MM.1S (cell line): Measurements from ENCODE around the gene NINJ2.

Experiments used
- DNase-seq: peaks from one replicate; pipeline ENCODE4 v3.0.0-alpha.2; 2015
- H2AFZ ChIP-seq: fragments of 300-600 bp; sonication (generic); 2 replicates; pipeline ENCODE4 v1.6.0; 2016; ENCODE audit warnings: antibody characterized with exemption, low read length
- H3F3A ChIP-seq: fragments of 300-600 bp; sonication (generic); 2 replicates; pipeline ENCODE4 v1.6.1; 2016; ENCODE audit warnings: mild to moderate bottlenecking, antibody characterized with exemption, low read length, moderate library complexity, mixed read lengths; ENCODE audit not compliant: insufficient read depth
- H3K27ac ChIP-seq: fragments of 300-600 bp; sonication (generic); 2 replicates; pipeline ENCODE4 v1.5.1; 2016; ENCODE audit warnings: mild to moderate bottlenecking, low read length
- H3K27me3 ChIP-seq: fragments of 300-600 bp; sonication (generic); replicated peaks from 2 replicates; pipeline ENCODE4 v1.6.0; 2016; ENCODE audit warnings: low read length; ENCODE audit not compliant: insufficient read depth
- H3K36me3 ChIP-seq: fragments of 300-600 bp; sonication (generic); replicated peaks from 2 replicates; pipeline ENCODE4 v1.6.1; 2016; ENCODE audit warnings: mild to moderate bottlenecking, low read length, mixed read lengths; ENCODE audit not compliant: insufficient read depth
- H3K4me1 ChIP-seq: fragments of 300-600 bp; sonication (generic); 2 replicates; pipeline ENCODE4 v1.6.1; 2016; ENCODE audit warnings: low read length, mixed read lengths
- H3K4me2 ChIP-seq: fragments of 300-600 bp; sonication (generic); 2 replicates; pipeline ENCODE4 v1.6.0; 2016; ENCODE audit warnings: low read depth, low read length
- H3K4me3 ChIP-seq: fragments of 300-600 bp; sonication (generic); 2 replicates; pipeline ENCODE4 v1.5.1; 2016; ENCODE audit warnings: low read length, mixed read lengths
- H3K79me2 ChIP-seq: fragments of 300-600 bp; sonication (generic); 2 replicates; pipeline ENCODE4 v1.6.1; 2016; ENCODE audit warnings: mixed run types, low read length, mixed read lengths
- H3K9ac ChIP-seq: fragments of 300-600 bp; sonication (generic); 2 replicates; pipeline ENCODE4 v1.6.1; 2016; ENCODE audit warnings: low read length, mixed read lengths
- H3K9me2 ChIP-seq: fragments of 300-600 bp; sonication (generic); replicated peaks from 2 replicates; pipeline ENCODE4 v1.6.1; 2016; ENCODE audit warnings: mild to moderate bottlenecking, low read length, mixed read lengths; ENCODE audit not compliant: insufficient read depth
- H3K9me3 ChIP-seq: fragments of 300-600 bp; sonication (generic); replicated peaks from 2 replicates; pipeline ENCODE4 v1.6.1; 2016; ENCODE audit warnings: mild to moderate bottlenecking, low read length, mixed read lengths; ENCODE audit not compliant: insufficient read depth
- H4K20me1 ChIP-seq: fragments of 300-600 bp; sonication (generic); 2 replicates; pipeline ENCODE4 v1.6.1; 2016; ENCODE audit warnings: mild to moderate bottlenecking, low read length, moderate library complexity, mixed read lengths; ENCODE audit not compliant: insufficient read depth
- CTCF ChIP-seq: fragments of 300-600 bp; sonication (generic); IDR thresholded peaks from 2 replicates; pipeline ENCODE4 v1.5.1; 2016; ENCODE audit warnings: antibody characterized with exemption, low read length, mixed read lengths
- EZH2 ChIP-seq: fragments of 300-600 bp; sonication (generic); optimal IDR thresholded peaks from 2 replicates; pipeline ENCODE3; 2017; ENCODE audit warnings: low read depth, mild to moderate bottlenecking, antibody characterized with exemption, low read length, mixed read lengths
- EZH2phosphoT487 ChIP-seq: fragments of 300-600 bp; sonication (generic); IDR thresholded peaks from 2 replicates; pipeline ENCODE4 v1.6.1; 2018; ENCODE audit warnings: antibody characterized with exemption, low read length

NINJ2 gene

GRCh38 chr12:561908-562593 lies 101.2 kb downstream of the NINJ2 start:
- Histone ChIP-seq H4K20me1 (no peaks in the 10 kb centered on the region), H2AFZ (no peak overlapping the region)

GRCh38 chr12:561391-561705 lies 101.9 kb downstream of the NINJ2 start:
- Histone ChIP-seq H3K4me2 (no peak overlapping the region), H3K27ac (no peak overlapping the region), H3K4me1 (no peaks in the 10 kb centered on the region)

More at GRCh38 chr12:561908-562593, 101.2 kb downstream of the NINJ2 start:
- Histone ChIP-seq H3K27ac (no peak overlapping the region), H3K79me2 (no peaks in the 10 kb centered on the region), H3K9me3 (no peaks in the 10 kb centered on the region), H3F3A (no peaks in the 10 kb centered on the region), H3K9me2 (no peaks in the 10 kb centered on the region), H3K36me3 (no peaks in the 10 kb centered on the region), H3K4me2 (no peak overlapping the region), H3K4me3 (no peak overlapping the region), H3K9ac (no peak overlapping the region), H3K4me1 (no peaks in the 10 kb centered on the region), H3K27me3 (peaks cover 5% of the 10 kb centered on the region; the same call in 1 of the 2 replicates)
- TF ChIP-seq CTCF, result no peak
- TF ChIP-seq EZH2phosphoT487, result no peak
- TF ChIP-seq EZH2, result no peak
- DNase-seq, result no peak

GRCh38 chr12:560691-561390 lies 102.4 kb downstream of the NINJ2 start:
- no peaks in the 10 kb centered on the region for H4K20me1 ChIP-seq
- peaks cover 5% of the 10 kb centered on the region; the same call in 1 of the 2 replicates for H3K27me3 ChIP-seq
- TF ChIP-seq CTCF, result no peak
- TF ChIP-seq EZH2, result no peak
- TF ChIP-seq EZH2phosphoT487, result no peak
- H3K9me3 ChIP-seq, result no peaks in the 10 kb centered on the region
- no peaks in the 10 kb centered on the region for H3K4me1 ChIP-seq
- no peak overlapping the region for H3K9ac ChIP-seq
- no peak for DNase-seq
- no peaks in the 10 kb centered on the region for H3K79me2 ChIP-seq
- H3K4me2 ChIP-seq, result no peak overlapping the region
- no peak overlapping the region for H3K4me3 ChIP-seq
- no peaks in the 10 kb centered on the region for H3K36me3 ChIP-seq
- no peaks in the 10 kb centered on the region for H3K9me2 ChIP-seq
- H2AFZ ChIP-seq, result no peak overlapping the region
- no peaks in the 10 kb centered on the region for H3F3A ChIP-seq
- no peak overlapping the region for H3K27ac ChIP-seq

More at GRCh38 chr12:561391-561705, 101.9 kb downstream of the NINJ2 start:
- no peaks in the 10 kb centered on the region for H3K9me3 ChIP-seq
- no peak overlapping the region for H3K4me3 ChIP-seq
- H3K27me3 ChIP-seq, result peaks cover 5% of the 10 kb centered on the region; the same call in 1 of the 2 replicates
- H3K9me2 ChIP-seq, result no peaks in the 10 kb centered on the region
- H3K9ac ChIP-seq, result no peak overlapping the region
- H3K79me2 ChIP-seq, result no peaks in the 10 kb centered on the region
- H3F3A ChIP-seq, result no peaks in the 10 kb centered on the region
- no peaks in the 10 kb centered on the region for H3K36me3 ChIP-seq
- DNase-seq, result no peak
- no peaks in the 10 kb centered on the region for H4K20me1 ChIP-seq
- no peak overlapping the region for H2AFZ ChIP-seq
- TF ChIP-seq CTCF (no peak), EZH2 (no peak), EZH2phosphoT487 (no peak)
